Pancreas (tissue), 10 donors: ENCODE data around the gene CD300H. TPM values are rescaled to one million over a fixed set of nuclear protein-coding genes. Genes with fewer than 3 reads are reported as not detected.

Experiments used
- ATAC-seq, 4 donors: fragments of 200-7000 bp; cut with Tn5 transposase; one replicate each; pipeline versions ENCODE4 v1.8.0 to v1.9.1; 2020; ENCODE audit warnings: mild to moderate bottlenecking in 4 of 4, moderate library complexity in 4 of 4
- DNase-seq, 6 donors: peaks; one replicate each; pipeline ENCODE4 v3.0.0-alpha.2; 2020
- FAIRE-seq: peaks from 2 replicates; lab custom pipeline; 2012; peaks lifted over from hg19 to GRCh38; lab: Jason Lieb, UNC
- H3K27ac ChIP-seq, 4 donors: fragments of 200-600 bp; sonication (generic); 1 replicate in 3 of 4; 2 replicates in 1 of 4; pipeline versions ENCODE4 v1.5.0 to v1.8.0; 2020
- H3K27me3 ChIP-seq, 4 donors: fragments of 200-600 bp; one replicate each; pipeline ENCODE4 v1.8.0; 2021
- H3K36me3 ChIP-seq, 3 donors: fragments of 200-600 bp; sonication (generic) in 1 of 3; one replicate each; pipeline versions ENCODE4 v1.5.0 to v1.8.0; 2020 to 2021
- H3K4me1 ChIP-seq, 3 donors: fragments of 200-600 bp; one replicate each; pipeline ENCODE4 v1.8.0; 2021
- H3K4me3 ChIP-seq, 4 donors: fragments of 200-600 bp; sonication (generic) in 2 of 4; one replicate each; pipeline versions ENCODE4 v1.5.0 to v1.8.0; 2020 to 2021
- H3K9me3 ChIP-seq, 4 donors: fragments of 200-600 bp; one replicate each; pipeline ENCODE4 v1.8.0; 2021
- CTCF ChIP-seq, 4 donors: fragments of 200-600 bp; sonication (generic) in 3 of 4; IDR thresholded peaks; one replicate each; pipeline versions ENCODE4 v1.5.0 to v1.8.0; 2021; ENCODE audit warnings: antibody characterized with exemption in 4 of 4
- WGBS, 2 donors: extraction: QIAGEN DNeasy Blood & Tissue Kit; methylation state at CpG; one replicate each; pipeline ENCODE4 v1.1.7; 2013; 5-methylcytosine and 5-hydroxymethylcytosine counted together
- intact Hi-C, 3 donors: fragments of 100-400 bp; cut with DNase I; formaldehyde crosslinking; loops; one replicate each; pipeline versions ENCODE4 v1.11.1 to v1.14.2; 2022
- polyA plus RNA-seq, 2 donors: library from polyadenylated mRNA; stranded (reverse); fragments of 200-250 nt; gene quantifications; one replicate each; pipeline ENCODE4 v1.2.3, GENCODE V29; 2013
- total RNA-seq, 6 donors: library from RNA; stranded (reverse); fragmentation: NEBNext Ultra II Directional in 4 of 6; extraction: Animal tissue kit (Norgen Biotek cat#: 25700) in 4 of 6; gene quantifications; one replicate each; pipeline versions ENCODE4 v1.2.1 to v1.2.4, GENCODE V29; 2021 to 2023
- donor health status: healthy with polysubstance abuse.
- donor health status: DM: no; HTN: no; CAD: no; lungs with moderate emphysema.
- donor health status: DM: no; HTN: no; CAD: no.
- donor health status: control.
- donor health status: control.
- donor health status: Bipolar disorder and iron deficiency.
- donor health status: DM: yes; HTN: yes; CAD: no.
- donor health status: DM: no; HTN: no; CAD: no.
- donor health status: DM: no; HTN: no; CAD: no.
- donor health status: DM: yes; HTN: yes; CAD: no.

Gene CD300H
- total and polyA plus RNA-seq, 8 donors, result not detected

- Histone ChIP-seq H3K36me3 (no peaks in the 10 kb centered on the region), H3K27me3 (no peaks in the 10 kb centered on the region), H3K9me3 (no peaks in the 10 kb centered on the region), H3K4me1 (no peaks in the 10 kb centered on the region), H3K4me3 (no peak overlapping the region), H3K27ac (no peak overlapping the region)
- TF ChIP-seq CTCF (IDR thresholded peaks at IDR 0.05), result no peak
- 71 to 76% methylated on average over 7 of the region's 7 CpGs for WGBS, 2 donors
- peak in 1 of 6 donors; percentile 27 for DNase-seq
- FAIRE-seq, result no peak
- ATAC-seq, result no peak
- intact Hi-C loops, result no loop called here
Measured at GRCh38 chr17:74547264-74547663, 20.0 kb downstream of the CD300H start.

DNA sequence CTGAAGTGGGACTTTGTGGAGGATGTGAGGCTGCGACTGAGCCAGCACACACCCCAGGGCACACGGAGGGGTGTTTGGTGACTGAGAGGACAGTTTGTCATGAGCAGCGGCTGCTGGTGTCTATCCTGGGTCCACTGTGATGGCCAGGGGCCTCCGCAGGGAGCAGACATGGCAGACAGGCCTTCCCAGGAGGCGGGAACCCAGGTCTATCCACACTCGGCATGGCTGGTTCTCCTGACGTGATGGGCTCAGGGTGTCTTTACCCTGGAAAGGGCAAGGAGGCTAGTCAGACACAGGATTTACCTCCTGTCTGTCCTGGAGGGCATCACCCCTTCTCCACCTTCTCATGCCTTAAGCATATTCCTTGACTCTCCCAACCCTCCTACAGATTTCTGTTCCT, 20.7 kb downstream of the CD300H start:
- no peak for FAIRE-seq
- DNase-seq, result peak in 1 of 6 donors; percentile 21
- no peaks in the 10 kb centered on the region for H3K36me3 ChIP-seq
- ATAC-seq, result no peak
- no peaks in the 10 kb centered on the region for H3K9me3 ChIP-seq
- H3K4me1 ChIP-seq, result no peaks in the 10 kb centered on the region
- intact Hi-C loops, result no loop called here
- H3K27ac ChIP-seq, result no peak overlapping the region
- TF ChIP-seq CTCF (IDR thresholded peaks at IDR 0.05), result no peak
- H3K27me3 ChIP-seq, result no peaks in the 10 kb centered on the region
- 67 to 71% methylated on average over 7 of the region's 7 CpGs for WGBS, 2 donors
- no peak overlapping the region for H3K4me3 ChIP-seq

DNA sequence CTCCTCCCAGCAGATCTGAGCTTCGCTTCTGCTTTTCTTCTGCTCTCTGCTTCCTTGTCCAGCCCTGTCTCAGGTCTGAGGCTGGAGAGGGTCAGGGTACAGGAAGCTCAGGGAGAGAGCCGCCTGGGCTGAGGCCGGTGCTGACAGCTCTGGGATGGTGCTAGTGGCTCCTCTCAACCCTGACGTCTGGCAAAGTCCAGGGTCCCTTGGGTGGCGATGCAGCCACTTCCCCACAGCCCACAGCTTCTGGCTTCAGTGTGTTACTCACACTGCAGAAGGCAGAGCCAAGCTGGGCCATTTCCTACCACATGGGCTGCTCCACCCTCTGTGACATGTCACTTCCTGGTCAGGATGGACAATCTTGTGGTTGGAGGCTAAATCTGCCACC, 21.5 kb downstream of the CD300H start, which contains the start of gene CD300C:
Gene CD300C (minus strand): TSS at position 273 of the 388 bp plus-strand sequence. CDS start 333 bp downstream, outside the sequence.
- DNase-seq, result peak in 1 of 6 donors; percentile 54
- Histone ChIP-seq H3K9me3 (no peaks in the 10 kb centered on the region), H3K27ac (no peak within 1 kb of the TSS), H3K4me3 (no peak within 1 kb of the TSS), H3K36me3 (no peaks in the 10 kb centered on the region), H3K27me3 (no peaks in the 10 kb centered on the region), H3K4me1 (no peaks in the 10 kb centered on the region)
- 61 to 66% methylated on average over 5 of the region's 5 CpGs for WGBS, 2 donors
- intact Hi-C loops, result no loop called here
- ATAC-seq, result peak in 3 of 4 donors; percentile 34 to 72 (median 58)
- no peak for FAIRE-seq
- TF ChIP-seq CTCF (IDR thresholded peaks at IDR 0.05), result no peak

DNA sequence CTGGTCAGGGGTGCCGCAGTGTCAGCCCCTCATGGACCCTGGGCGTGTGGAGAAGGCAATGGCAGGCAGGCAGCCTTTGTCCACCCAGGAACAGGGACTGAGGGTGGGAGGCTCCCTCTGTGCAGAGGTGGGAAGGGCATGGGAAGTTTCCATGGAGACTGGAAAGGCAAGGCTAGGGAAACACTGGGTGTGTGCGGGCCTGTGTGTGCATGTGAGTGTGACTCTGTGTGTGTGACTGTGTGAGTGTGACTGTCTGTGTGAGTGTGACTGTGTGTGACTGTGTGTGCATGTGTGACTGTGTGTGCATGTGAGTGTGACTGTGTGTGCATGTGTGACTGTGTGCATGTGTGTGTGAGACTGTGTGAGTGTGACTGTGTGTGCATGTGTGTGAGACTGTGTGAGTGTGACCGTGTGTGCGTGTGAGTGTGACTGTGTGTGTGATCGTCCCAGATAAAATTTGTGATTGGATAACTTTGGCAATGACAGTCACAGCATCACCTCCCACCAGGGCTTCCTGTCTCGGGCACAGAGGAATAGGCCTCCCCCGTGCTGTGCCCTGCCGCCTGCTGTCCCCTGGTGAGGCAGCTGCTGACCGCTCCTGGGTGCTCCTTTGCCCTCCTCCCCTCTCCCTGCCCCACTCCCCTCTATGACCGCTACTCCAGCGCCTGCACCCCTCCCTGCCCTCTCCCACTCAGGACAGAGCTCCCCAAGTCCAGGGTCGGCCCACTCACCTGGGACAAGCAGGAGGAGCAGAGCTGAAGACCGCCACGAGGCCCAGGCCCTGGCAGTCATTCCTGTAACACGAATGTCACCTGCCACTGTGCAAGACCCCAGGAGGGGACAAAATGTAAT, 22.1 kb downstream of the CD300H start:
- no peak for FAIRE-seq
- 59 to 65% methylated on average over 16 of the region's 16 CpGs for WGBS, 2 donors
- no peak overlapping the region for H3K27ac ChIP-seq

More for the DNA sequence above, 22.1 kb downstream of the CD300H start:
- H3K27me3 ChIP-seq, result no peaks in the 10 kb centered on the region
- intact Hi-C loops, result no loop called here
- no peak overlapping the region for H3K4me3 ChIP-seq
- peak in 2 of 4 donors; percentile 22 to 40 for ATAC-seq
- peak in 1 of 6 donors; percentile 45 for DNase-seq
- no peaks in the 10 kb centered on the region for H3K36me3 ChIP-seq
- TF ChIP-seq CTCF (IDR thresholded peaks at IDR 0.05), result no peak
- no peaks in the 10 kb centered on the region for H3K4me1 ChIP-seq
- no peaks in the 10 kb centered on the region for H3K9me3 ChIP-seq
